DND-41 (cell line): ENCODE data around the gene TTC28.

Source experiments
- EZH2 ChIP-seq: IDR thresholded peaks from 3 replicates; pipeline ENCODE4 v1.6.1; 2012; ENCODE audit warnings: borderline replicate concordance, low read depth, mild to moderate bottlenecking, moderate library complexity, low read length, inconsistent platforms; ENCODE audit not compliant: severe bottlenecking
- TF ChIP-seq, protein P1 (sequence below): IDR thresholded peaks from 2 replicates; pipeline ENCODE4 v1.5.1; 2012; ENCODE audit warnings: borderline replicate concordance, low read length, moderate library complexity, mild to moderate bottlenecking; ENCODE audit not compliant: poor library complexity, severe bottlenecking; ENCODE audit errors: extremely low read depth

DNA sequence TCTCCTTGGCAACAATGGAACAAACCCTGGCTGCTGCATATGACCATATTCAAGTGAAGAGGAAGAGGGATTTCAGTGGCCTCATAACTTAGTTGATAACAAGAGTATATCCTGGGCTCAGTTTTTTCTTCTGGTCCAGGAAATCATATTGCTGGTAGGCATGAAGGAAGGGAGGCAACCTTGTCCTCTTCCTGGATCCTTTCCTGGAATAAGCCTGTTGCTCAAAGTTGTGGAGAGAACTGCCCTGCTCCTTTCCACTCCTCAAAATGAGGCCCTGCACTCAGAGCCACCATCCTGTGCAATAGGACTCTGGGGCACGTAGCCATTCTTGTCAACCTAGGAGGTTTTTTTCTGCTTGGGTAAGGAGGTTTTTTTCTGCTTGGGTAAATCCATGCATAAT, 631.9 kb downstream of the TTC28 start:
- TF ChIP-seq, protein P1, sequence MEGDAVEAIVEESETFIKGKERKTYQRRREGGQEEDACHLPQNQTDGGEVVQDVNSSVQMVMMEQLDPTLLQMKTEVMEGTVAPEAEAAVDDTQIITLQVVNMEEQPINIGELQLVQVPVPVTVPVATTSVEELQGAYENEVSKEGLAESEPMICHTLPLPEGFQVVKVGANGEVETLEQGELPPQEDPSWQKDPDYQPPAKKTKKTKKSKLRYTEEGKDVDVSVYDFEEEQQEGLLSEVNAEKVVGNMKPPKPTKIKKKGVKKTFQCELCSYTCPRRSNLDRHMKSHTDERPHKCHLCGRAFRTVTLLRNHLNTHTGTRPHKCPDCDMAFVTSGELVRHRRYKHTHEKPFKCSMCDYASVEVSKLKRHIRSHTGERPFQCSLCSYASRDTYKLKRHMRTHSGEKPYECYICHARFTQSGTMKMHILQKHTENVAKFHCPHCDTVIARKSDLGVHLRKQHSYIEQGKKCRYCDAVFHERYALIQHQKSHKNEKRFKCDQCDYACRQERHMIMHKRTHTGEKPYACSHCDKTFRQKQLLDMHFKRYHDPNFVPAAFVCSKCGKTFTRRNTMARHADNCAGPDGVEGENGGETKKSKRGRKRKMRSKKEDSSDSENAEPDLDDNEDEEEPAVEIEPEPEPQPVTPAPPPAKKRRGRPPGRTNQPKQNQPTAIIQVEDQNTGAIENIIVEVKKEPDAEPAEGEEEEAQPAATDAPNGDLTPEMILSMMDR: no peak
- no peak for TF ChIP-seq EZH2
